HL-60/S4 treated with retinoic acid at 250 ng/mL for 4 days and 3 days (cell line): ENCODE data around the gene CADM2.

ENCODE experiments used
- in situ Hi-C: fragments of 300-500 bp; cut with MboI; formaldehyde crosslinking; loops from 2 replicates; pipeline ENCODE4 v1.7.0; 2022; ENCODE audit warnings: low sequenced_read_pairs

The CADM2 gene

DNA sequence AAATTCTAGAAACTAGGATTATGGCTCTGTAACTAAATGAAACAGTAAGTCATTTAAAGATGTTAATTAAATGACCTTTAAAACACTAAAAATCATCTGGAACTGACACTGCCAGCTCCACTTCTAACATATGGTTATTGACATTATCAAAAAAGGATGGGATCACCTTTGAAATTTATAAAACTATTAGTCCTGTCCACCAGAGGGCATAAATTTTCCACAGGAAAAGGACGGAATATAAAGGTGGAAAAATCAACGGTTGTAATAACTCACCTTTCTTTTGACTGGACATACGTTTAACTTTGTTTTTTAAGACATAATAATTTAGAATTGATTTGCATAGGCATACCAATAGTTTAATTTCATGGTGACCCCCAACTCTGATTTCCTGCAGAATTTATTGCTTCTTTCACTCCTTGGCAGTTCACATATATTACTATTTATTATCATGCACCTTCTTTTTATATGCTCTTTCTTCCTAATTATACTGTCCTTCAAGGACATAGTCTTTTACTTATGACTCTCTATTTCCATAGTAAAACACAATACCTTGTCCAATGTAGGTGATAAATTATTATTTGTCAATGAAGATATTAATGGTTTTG, 345.7 kb downstream of the CADM2 start:
- in situ Hi-C loops: no loop called here

DNA sequence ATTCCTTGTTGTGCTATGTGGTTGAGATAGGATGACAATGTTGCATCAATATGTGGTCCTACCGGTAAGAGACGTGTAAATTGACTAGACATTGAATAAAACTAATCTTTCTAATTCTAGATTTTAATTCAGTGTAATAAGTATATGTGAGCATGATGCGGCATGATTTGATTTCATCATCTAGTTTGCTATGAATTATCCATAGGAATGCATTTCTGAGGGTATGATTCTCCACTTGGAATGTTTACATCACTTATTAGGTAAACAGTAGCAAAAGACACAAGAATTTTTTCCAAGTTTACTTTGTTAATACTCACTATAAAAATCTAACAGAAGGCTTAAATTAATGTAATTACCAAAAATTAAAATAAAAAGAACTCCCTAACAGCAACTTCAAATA, 353.5 kb downstream of the CADM2 start:
- in situ Hi-C loops: no loop called here

DNA sequence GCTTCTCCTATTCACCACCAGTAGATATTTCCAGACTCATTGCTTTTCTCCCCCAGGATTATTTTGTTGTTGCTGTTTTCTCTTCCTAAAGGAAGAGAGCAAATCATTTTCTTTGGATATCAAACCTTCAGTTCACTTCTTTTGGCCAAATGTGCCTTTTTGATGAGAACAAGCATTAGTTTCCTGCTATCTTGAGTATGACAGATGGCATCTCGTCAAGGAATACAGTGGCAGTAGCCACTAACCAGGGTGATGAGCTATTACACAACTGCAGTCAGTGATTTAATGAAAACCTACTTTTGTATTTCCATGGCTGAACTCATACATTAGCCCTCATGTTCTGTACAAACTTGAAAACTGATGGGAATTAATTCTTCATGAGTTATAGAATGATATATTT, 354.6 kb downstream of the CADM2 start:
- in situ Hi-C loops: no loop called here

DNA sequence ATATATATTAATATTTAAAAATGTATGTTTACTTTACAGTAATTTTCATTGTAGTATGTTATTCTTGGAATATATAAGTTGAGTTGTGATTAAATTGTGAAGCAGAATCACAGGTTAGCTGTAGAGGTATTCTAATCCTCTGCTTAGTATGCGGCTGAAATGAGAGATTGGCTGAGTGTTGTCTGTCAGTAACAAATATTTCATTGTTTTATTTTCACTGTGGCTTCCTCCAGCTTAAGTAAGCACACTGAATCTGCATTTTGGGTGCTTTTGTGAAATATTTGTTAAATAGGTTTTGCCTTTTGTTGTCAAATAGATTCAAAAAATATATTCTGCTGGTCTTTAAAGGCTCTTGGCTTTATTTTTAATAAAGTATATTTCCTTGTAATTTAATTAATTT, 357.5 kb downstream of the CADM2 start:
- in situ Hi-C loops: no loop called here

DNA sequence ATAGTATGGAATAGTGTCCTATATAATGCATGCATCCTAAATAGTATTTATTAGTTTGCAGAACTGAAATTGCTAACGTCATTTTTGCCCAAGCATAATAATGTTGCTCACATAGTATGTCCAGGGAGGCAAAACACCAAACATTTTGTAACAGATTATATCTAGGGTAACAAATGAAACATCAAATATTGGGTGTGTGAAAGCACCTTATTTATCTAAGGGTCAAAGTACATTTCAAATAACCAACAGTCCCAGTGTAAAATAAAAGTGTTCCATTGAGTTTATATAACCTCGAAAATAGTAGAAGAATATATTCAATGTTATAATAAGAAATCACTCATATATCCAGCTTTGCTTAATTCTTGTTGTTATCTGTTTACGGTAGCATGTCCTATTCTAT, 363.1 kb downstream of the CADM2 start:
- in situ Hi-C loops: no loop called here

DNA sequence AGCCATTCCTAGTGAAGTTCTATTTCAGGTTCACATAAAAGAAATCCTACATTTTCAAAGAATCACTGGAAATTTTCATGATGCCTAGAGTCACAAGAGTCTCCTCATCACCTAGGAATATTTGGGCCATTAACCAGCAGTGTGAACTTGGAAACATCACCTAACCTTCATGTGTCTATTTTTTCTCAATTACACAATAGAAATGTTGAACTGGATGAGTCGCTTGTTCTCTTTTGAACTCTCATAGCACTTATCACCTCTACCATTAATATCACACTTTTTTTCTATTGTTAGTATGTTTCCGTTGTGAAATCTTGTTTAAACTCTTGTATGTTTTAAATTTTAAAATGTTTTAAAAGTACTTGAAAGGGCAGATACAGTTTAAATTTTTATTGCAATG, 371.3 kb downstream of the CADM2 start:
- in situ Hi-C loops: no loop called here

DNA sequence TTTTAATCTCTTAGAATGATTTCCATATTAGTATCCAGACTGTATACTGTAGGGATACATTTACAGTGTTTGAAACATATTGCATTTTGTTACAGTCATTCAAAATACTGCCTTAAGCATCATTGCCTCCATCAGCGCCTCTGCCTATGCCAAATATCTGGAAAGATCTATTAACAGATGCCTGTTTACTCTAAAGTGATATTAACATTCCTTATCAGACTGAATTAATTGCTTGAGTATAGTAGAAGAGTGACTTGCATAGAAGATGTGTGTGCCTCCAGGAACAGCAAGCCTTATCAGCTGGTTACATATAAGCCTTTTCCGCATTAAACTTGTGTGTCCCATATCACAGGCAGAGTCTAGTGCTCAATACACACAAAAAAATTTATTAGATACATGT, 379.1 kb downstream of the CADM2 start:
- in situ Hi-C loops: no loop called here

DNA sequence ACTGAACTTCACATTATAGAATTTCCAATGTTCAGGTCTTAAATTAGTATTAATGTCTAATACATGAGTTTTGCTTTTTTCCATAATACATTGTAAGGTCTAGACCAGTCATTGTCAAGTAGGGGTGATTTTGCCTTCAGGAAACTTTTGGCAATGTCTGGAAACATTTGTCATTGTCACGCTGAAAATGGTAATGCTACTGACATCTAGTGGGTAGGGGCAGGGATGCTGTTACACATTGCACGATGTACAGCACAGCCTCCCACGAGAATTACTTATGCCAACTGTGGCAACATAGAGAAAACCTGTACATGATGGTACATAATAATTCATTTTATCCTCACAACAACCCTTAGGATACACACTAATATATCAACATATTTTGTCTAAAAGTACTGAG, 384.1 kb downstream of the CADM2 start:
- in situ Hi-C loops: no loop called here

DNA sequence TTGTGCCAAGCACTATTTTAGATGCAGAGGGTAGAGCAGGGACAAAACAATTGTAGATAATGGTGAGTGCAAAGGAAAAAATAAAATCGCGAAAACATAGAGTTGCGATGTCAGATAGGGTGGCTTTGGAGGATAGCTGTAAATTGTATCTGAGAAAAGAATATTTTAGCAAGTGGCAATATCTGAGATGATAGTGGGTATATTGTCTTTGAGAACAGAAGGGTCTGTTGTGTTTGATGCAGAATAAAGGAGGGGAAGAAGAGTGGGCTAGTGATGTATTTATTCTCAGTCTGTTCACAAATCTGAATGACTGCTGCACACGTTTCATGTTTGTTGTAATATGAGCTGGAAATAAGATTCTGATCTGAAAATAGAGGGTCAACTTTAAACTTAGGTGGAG, 396.8 kb downstream of the CADM2 start:
- in situ Hi-C loops: no loop called here

DNA sequence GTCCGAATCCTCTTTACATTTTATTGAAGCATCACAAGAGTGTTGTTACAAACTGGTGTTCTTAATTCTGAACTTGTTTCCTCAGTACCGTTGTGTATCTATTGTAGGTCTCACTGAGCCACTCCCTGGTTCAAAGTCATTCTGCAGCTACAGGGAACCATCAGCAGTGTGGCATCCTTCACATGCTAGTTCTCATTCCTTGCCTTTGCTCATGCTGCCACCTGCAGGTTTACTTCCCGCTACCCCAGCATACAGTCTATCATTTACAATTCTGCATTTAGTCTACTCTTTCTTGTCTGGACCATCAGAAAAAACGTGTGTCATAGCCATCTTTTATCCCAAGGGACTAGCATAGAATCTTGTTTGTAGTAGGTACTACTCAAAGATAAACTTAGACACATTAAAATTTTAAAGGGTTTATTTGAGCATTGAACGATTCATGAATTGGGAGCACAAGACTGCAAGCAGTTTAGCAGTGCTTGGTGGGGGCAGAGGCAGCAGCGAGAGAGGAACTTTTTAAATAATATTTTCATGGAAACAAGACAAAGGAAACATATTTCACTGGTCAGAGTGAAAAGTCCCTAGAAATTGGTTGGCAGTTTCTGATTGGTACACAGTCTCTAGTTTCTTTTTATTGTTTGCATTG, 402.1 kb downstream of the CADM2 start:
- in situ Hi-C loops: no loop called here

DNA sequence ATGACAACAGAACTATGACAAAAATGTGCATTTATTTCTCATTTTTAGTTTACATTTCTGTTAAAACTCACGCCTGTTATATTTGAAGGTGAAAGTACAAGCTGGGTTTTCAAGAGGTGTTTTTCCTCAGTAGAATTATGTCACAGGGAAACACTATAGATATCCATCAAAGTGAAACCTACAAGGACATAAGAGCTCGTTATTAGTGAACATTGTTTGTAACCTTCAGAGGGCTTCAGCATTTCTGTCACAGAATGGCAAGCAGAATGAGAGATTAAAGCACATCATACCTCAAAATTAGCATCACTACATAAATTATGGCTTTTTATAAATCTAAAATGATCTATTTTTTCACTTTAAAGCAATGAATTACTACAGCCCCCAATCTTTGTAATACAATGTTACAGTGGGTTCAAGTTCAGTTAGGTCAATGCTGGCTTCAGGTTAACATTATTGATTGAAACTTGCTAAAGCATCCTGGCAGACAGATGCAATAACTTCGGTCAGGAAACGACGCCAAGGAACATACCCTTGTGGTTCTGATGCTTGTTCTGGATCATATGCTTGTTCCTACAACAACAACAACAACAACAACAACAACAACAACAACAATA, 405.6 kb downstream of the CADM2 start:
- in situ Hi-C loops: no loop called here

DNA sequence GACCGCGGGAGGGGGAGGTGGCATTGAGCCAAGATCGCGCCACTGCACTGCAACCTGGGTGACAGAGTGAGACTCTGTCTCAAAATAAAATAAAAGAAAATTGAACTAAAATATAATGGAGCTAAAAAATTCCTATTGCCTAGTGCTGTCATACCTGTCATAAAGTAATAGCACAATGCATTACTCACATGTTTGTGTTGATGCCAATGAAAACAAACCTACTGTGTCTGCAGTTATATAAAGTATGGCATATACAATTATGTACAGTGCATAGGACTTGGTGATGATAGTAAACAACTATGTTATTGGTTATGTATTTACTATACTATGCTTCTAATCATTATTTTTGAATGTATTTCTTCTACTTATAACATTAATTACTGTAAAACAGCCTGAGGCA, 411.6 kb downstream of the CADM2 start:
- in situ Hi-C loops: no loop called here

DNA sequence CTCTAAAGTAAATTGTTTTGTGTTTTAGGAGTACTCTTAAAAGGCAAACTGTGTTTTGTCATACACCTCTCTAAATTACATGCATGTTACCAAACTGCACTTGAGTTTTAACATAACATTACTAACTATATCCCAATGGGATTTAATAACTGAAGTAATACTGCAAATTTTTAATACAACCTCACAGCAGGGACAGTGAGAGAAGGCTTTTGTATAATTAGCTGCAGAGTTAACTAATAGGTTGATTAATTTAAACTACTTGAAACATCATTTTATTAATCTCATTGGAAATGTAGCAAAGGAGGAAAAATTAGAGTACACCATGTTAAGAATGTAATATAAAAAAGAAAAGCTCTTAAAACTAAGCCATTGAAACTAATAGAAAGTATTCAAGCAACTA, 417.3 kb downstream of the CADM2 start:
- in situ Hi-C loops: no loop called here

DNA sequence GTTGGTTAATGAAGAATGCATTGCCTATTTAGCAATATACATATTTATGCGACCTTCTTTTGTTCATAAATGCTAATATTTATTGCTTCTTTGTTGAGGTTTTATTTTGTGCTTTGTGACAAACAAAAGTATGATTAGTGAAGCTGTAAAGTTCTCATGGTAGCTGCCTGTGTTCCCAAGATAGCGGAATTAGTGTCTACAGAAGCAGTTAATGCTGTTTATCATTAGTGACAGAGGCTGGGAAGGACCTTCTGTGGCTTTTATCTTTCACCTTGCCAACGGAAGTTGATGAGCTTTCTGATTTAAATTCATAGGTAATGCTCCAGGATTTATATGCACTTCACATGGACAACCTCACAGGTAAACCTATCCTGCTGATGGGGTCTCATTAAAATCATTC, 418.3 kb downstream of the CADM2 start:
- in situ Hi-C loops: no loop called here

DNA sequence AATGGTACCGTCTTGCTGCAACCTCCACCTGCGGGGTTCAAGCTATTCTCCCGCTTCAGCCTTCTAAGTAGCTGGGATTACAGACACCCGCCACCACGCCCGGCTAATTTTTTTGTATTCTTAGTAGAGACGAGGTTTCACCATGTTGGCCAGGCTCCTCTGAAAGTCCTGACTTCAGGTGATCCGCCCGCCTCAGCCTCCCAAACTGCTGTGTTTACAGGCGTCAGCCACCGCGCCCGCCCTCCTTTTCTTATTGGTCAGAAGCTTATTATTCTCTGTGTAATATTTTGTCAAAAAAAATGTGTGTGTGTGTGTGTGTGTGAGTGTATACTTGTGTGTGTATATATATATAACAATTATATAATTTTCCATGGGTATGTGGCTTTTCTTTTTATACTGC, 425.6 kb downstream of the CADM2 start:
- in situ Hi-C loops: no loop called here

DNA sequence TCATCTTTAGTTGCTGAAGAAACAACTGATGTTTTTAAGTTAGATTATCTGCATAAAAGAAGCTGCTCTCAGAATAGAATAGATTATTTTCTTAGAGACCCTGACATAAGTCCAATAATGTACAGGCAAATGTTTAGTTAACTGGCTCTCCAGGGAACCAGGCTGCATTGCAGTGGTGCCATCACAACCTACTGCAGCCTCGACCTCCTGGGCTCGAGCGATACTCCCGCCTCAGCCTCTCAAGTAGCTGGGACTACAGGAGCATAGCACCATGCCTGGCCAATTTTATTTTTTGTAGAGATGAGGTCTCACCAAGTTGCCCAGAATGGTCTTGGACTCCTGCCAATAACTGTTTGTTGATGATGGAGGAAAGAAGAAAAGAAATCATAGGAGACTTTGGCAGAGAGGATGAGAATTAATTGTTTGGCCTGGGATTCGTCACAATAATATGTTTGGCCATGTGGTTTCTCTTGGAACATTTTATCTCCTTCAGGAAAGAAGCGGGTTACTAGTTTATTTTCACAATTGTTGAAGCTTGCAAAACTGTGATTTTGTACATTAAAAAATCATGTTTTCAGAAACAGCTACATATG, 429.2 kb downstream of the CADM2 start:
- in situ Hi-C loops: no loop called here

DNA sequence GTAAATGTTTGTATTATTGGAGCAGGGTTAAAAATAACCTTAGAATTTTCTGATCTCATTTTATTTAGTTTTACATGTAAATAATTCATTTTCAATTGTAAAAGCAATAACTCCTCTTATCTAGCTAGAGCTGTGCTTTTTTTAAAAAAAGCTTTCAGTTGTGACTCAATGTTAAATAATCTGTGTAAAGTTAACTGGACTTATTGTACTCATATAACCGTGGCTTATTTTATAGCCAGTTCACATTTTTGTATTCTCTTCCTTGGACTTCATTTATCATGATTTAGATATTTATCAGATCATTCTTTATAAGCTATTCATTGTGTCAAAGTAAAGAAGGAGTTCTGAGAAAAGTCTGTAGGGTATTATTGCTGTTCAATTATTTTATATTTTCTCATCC, 435.6 kb downstream of the CADM2 start:
- in situ Hi-C loops: no loop called here

DNA sequence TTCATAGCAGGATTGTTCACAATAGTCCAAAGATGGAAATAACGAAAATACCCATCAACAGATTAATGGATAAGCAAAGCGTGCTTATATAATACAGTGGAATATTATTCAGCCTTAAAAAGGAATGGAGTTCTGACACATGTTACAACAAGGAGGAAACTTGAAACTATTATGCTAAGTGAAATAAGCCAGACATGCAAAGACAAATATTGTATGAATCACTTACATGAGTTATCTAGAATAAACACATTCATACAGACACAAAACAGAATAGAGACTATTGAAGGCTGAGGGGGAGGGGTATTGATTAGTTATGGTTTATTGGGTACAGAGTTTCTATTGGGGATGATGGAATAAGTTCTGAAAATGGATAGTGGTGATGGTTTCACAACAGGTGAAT, 438.6 kb downstream of the CADM2 start:
- in situ Hi-C loops: no loop called here

DNA sequence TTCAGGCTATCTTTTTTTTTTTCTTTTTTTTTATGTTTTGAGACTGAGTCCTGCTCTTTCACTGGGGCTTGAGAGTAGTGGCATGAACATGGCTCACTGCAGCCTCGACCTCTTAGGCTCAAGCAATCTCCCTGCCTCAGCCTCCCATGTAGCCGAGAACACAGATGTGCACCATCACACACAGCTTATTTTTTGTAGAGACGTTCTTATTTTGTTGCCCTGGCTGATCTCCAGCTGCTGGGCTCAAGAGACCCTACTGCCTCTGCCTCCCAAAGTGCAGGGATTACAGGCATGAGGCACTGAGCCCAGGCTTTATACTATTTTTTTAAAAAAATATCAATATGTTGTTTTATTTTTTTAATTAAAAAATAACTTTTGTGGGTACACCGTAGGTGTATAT, 467.3 kb downstream of the CADM2 start:
- in situ Hi-C loops: no loop called here

DNA sequence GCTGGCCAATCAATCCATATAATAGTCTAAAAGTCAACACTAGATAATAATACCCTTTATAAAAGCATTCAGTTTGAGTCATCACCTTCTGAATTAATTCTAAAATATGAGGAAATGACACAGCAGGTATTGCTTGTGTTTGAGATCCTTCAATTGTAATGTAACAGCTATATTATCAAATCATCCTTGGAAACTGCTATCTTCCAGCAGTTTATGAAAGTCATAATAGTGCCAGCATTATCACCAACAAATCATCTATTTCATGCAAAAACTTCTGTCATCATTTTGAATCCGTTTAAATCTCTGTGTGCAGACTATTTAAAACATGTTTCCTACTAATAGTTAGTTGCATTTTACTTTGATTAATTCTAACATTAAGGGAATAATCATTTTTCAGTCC, 468.7 kb downstream of the CADM2 start:
- in situ Hi-C loops: no loop called here

DNA sequence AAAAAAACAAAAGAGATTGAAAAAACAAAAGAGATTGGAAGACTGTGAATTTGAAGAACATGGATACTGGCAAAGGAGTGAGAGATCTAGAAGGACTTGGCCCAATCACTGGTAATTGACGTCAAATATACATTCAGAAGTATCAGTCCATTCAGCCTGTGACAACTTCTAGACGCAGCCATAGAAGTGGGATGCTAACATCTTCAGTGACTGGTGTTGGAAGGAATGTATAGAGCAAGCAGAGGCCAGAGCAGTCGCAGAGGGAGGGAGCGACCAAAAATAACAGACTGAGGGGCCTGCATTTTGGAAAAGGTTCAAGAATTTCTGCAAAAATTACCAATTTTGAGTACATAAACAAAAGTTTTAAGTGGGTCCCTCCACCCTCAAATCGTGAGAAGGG, 473.3 kb downstream of the CADM2 start:
- in situ Hi-C loops: no loop called here

DNA sequence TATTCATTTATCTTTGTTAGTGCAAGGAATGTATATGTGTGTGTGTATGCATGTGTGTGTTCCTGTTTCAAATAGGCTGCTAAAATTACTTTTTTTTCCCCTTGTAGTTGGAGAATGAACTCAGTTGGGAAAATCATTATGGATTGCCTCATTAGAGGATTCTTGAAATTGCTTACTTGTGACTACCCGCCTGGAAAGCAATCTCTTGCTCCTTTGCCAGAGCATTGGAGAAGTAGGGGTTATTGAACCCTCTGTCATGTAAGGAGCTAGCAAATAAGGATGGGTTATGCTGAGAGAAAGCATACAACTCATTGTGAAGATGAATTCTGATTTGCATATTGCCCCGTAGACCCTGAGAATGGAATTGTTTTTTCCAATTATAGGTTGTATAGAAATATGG, 474.5 kb downstream of the CADM2 start:
- in situ Hi-C loops: no loop called here
